GM18499 (cell line): ENCODE results near the gene TSPAN14.
"Not testable (repeated sequence)": the region's sequence is repeated elsewhere in the genome, so short reads cannot be mapped to it uniquely, and the experiment has no call there.

ENCODE experiments used
- ATAC-seq: cut with Tn5 transposase; IDR thresholded peaks from one replicate; pipeline ENCODE4 v1.9.1; 2021; ENCODE audit warnings: moderate number of reproducible peaks; ENCODE audit not compliant: insufficient read depth, unreplicated experiment

The TSPAN14 gene

GRCh38 chr10:80520661-80521470 is 66.8 kb downstream of the TSPAN14 start:
- no peak for ATAC-seq

DNA sequence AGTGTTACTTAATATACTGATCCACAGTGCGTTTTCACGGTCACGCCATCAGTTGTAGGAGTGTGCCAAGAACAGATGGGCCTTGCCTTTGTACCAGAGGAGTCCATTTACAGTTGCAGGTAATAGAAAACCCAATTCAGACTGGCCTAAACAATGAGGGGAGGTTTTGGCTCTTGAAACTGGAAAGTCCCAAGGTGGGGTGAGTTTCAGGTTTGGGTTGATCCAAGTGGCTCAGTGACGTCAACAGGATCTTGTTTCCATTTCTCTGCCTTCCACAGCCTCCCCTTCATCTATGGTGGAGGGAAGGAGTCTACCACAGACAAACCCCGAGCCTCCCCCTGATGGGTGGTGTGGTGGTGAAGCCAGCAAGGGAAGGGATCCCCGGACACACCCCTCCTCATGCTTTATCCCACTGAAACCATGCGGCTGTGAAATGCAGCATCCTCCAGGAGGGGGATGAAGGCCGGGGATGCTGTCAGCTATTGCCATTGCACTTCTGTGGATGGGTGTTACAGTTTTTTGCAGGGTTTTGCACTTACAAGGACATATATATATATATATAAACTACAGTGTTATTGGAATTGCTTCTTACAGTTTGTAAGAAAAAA is 68.8 kb downstream of the TSPAN14 start:
- no peak for ATAC-seq

DNA sequence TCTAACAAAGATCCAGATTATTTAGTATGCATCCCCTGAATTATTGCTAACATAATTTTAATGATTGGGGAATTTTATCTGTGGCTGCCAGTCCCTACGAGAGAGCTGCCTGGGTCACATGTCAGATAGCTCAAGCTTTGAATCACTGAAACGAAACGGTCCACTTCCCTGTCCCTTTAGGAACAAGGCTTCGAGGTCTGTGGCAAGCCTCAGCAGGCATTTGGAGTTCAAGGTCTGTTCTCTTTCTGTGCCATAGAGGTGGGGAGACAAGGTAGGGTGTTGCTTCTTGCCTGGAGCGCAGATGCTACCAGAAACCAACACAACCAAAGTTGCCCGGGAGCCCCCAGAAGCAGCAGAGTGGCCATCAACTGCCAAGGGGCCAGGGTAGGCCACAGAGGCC is 69.7 kb downstream of the TSPAN14 start:
- no peak for ATAC-seq

GRCh38 chr10:80524190-80524909 is 70.2 kb downstream of the TSPAN14 start:
- no peak for ATAC-seq

DNA sequence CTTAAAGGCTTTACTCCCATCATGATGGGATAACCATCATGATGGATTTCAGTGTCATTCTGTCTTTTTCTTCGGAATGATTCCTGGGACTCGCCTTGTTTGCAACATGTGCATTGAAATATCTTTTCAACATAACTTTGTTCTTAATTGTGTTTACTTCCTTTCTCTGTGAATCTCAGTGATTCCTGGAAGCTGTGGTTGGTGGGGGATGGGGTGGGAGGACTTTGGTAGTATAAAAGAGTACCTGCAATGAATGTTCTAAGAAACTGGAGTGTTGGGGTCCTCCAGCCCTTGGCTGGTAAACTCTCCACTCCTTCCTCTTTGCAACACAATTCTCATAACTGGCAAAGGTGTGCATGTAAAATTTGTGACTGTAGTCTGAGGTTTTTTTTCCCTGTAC is 72.1 kb downstream of the TSPAN14 start:
- ATAC-seq = no peak

GRCh38 chr10:80526742-80527141 is 72.6 kb downstream of the TSPAN14 start:
- ATAC-seq = no peak

- ATAC-seq = no peak
These were observed 74.1 kb downstream of the TSPAN14 start for GRCh38 chr10:80528185-80528700.

DNA sequence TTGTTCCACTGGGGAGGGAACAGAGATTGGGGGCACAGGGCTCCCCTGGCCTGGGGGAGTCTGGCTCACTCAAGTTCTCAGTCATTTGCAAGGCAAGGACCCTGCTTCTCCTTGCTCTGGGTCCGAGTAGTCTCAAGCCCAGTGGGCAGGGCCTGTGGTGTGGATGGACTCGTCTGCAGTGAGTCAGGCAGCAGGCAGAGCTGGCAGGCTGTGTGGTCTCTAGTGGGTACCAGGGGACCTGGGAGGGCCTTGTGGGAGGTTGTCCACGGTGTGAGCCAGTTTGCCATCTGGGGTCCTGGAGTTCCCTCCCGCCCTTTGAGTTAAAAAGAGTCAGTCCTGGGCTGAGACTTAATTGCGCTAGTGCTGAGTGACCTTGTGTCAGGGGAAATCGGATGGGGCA is 74.8 kb downstream of the TSPAN14 start:
- ATAC-seq = no peak

GRCh38 chr10:80529604-80530003 is 75.5 kb downstream of the TSPAN14 start:
- no peak for ATAC-seq

DNA sequence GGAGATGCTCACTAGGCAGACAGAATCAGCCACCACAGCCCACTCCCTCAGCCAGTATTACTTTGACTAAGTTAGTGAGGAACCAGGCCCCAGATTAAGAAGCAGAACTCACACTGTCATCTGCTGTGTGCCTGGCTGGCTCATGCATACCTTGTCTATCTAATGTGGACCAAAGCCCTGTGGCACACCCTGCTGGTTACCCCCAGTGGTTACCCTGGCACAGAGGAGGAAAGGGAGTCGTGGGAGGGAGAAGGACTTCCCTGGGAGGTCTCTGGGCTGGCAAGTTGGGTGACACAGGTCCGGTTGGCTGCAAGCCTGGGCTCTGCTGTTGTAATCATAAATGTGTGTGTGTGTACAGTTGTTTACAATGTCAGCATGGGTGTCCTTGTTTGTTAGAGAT is 76.1 kb downstream of the TSPAN14 start:
- no peak for ATAC-seq

GRCh38 chr10:80530816-80531215 is 76.7 kb downstream of the TSPAN14 start:
- no peak for ATAC-seq

DNA sequence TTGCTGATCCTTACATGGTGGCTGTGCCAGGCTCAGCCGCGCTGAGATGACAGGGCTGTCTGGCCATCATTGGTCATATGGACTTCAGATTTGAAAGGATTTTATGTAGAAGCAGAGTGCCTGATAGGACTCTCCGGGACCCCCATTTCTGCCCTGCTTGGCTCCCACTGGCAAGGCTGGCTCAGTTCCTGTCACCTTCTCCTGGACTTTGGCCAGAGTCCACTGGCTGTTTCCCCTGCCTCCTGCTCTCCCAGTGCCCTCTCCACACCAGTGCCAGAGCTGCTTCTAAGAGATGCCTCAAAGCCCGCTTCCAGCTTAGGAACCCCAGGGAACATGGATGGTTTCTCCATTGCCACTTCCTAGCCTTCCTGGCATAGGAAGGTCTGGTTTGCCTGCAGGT is 78.5 kb downstream of the TSPAN14 start:
- ATAC-seq = no peak

DNA sequence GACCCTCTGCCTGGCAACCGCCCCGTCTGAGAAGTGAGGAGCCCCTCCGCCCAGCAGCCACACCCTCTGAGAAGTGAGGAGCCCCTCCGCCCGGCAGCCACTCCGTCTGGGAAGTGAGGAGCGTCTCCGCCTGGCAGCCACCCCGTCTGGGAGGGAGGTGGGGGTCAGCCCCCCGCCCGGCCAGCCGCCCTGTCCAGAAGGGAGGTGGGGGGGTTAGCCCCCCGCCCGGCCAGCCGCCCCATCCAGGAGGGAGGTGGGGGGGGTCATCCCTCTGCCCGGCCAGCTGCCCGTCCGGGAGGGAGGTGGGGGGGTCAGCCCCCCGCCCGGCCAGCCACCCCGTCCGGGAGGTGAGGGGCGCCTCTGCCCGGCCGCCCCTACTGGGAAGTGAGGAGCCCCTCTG is 79.9 kb downstream of the TSPAN14 start:
- ATAC-seq = not testable (repeated sequence)

GRCh38 chr10:80534646-80535045 is 80.5 kb downstream of the TSPAN14 start:
- ATAC-seq = not testable (repeated sequence)

DNA sequence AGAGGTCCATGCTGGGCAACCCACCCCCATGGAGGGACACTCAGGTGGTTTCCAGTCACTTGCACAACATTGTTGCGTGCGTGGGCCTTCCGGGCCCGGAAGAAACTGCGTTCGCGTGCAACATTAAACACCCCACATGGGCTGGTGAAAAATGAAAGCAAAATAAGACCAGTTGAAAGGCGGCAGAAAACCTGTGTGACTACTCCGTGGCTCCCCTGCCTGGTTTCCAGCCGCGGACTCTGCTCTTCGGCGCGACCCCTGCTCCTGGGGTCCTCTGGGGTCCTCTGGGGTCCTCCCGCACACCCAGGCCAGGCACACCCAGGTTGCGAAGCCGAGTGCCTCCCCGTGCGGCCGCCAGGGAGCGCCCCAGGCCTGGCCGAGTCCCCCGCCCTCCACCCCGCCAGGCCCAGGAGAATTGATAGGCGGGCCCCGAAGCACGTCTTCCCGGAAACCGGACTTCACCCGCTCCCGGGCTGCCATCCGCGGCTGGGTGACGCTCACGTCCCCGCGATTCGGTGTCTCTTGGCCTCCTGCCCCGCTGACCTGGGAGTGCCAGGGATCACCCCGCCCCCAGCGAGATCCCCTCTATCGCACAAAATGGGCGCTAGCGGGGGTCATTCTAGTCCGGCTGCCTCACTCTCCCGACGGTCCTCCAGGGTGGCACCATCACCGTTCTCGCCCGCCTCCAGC is 81.7 kb downstream of the TSPAN14 start:
- peak; percentile 66 for ATAC-seq

DNA sequence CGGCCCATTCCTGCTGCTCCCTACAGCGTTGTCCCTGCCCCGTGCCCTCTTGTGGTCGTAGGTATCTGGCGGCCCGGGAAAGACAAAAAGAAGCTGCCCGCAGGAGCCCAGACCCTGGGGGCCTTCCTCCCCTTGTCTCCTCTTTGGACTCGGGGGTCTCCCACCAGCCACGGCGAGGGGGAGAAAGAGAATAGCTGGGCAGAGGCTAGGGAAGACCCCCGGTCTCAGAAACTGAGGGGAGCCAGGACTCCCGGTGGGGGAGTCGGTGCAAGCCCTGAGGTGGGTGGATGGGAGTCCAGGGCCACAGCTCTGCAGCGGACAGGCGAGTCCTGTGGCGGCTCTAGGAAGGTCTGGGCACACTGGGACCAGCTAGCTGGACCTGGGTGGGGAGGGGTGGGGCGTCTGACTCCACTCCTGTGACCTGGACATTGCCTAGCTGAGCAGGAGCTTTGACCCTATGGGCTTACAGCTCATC is 82.3 kb downstream of the TSPAN14 start:
- ATAC-seq = no peak

DNA sequence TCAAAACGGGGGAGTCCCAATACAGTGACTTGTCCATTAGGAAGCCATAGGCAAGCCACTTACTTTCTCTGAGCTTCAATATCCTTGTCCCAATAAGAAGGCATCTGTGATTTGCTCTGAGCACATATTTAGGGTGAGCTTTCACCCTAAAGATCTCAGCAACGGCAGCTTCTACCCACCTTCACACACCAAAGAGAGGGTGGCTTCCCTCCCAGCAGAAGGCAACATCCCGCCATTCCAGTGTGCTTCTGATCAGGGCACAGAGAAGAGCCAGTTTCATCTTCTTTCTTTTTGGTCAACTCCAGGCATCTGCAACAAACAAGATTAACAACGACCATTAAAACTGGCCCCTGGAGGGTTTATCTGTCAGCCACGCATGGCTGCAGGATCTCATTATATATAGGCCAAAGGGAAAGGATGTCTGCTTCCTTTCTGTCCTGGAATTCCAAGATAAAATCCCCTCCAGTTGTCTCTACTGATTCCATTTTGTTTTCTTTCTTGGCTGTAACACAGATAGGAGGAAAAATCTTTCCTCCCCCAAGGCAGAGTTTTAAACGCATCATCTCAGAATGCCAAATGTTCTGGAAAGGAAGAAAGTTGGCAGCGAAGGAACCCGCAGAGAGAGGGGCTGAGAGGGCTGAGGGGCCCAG is 83.1 kb downstream of the TSPAN14 start:
- no peak for ATAC-seq

DNA sequence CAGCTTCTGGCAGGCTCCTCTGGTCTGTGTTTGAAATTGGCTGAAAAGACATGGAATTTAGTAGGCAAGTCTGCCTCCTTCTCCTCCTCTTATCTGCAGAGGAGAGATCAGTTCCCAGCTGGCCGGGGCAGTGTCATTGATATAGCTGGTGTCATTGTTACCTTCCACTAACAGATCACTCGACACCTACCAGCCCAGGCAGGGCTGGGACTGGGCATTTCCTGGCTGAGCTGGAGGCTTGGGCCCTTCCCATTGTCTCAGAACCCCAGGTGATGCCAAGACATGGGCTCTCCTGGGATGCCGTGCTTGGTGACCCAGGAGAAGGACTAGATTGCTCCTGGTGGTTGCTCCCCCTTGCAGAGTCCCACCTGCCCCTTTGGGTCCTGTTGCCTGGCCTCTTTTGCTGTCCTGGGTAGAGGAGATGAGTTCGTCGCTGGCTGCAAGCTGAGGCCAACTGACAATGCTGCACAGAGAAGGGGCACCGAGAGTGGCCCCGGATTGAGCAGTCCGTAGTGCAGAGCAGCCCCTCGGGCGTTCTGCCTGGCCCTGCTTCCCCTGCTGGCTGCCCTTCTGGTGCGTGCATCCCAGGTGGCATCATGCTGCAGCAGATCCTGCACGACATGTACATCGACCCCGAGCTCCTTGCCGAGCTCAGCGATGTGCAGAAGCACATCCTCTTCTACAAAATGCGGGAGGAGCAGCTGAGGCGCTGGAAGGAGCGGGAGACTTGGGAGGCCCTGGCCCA is 83.8 kb downstream of the TSPAN14 start, which contains the start of gene SH2D4B:
SH2D4B (plus strand) TSS at position 167 of the 745 bp plus-strand sequence; CDS start at position 597, 430 bp downstream.
- no peak for ATAC-seq
